Smooth muscle cell (in vitro differentiated cells): Measurements from ENCODE around the gene PXDN. TPM values are rescaled to one million over a fixed set of nuclear protein-coding genes. Genes with fewer than 3 reads are reported as not detected.
A peak's percentile ranks its signal among the peaks of the same experiment; 100 is the strongest.

Source experiments
- DNase-seq: peaks from one replicate; lab custom pipeline; 2025; ENCODE audit not compliant: unreplicated experiment; lab: John Stamatoyannopoulos, UW
- H2AFZ ChIP-seq: fragments of 200-600 bp; sonication (generic); 2 replicates; pipeline ENCODE4 v1.6.0; 2016; ENCODE audit warnings: antibody characterized with exemption, low read depth, mild to moderate bottlenecking
- H3F3A ChIP-seq: fragments of 200-600 bp; sonication (generic); 2 replicates; pipeline ENCODE4 v1.6.0; 2017; ENCODE audit warnings: antibody characterized with exemption, low read depth
- H3K27ac ChIP-seq: fragments of 200-600 bp; sonication (generic); 2 replicates; pipeline ENCODE4 v1.5.1; 2016; ENCODE audit warnings: low read depth, mild to moderate bottlenecking
- H3K27me3 ChIP-seq: fragments of 200-600 bp; sonication (generic); 2 replicates; pipeline ENCODE4 v1.6.1; 2016; ENCODE audit warnings: low read depth, mild to moderate bottlenecking
- H3K36me3 ChIP-seq: fragments of 200-600 bp; sonication (generic); 2 replicates; pipeline ENCODE4 v1.5.1; 2016; ENCODE audit warnings: low read depth
- H3K4me1 ChIP-seq: fragments of 200-600 bp; sonication (generic); 2 replicates; pipeline ENCODE4 v1.5.1; 2016; ENCODE audit warnings: low read depth
- H3K4me2 ChIP-seq: fragments of 200-600 bp; sonication (generic); 2 replicates; pipeline ENCODE4 v1.6.0; 2016; ENCODE audit warnings: mild to moderate bottlenecking
- H3K4me3 ChIP-seq: fragments of 200-600 bp; sonication (generic); 2 replicates; pipeline ENCODE4 v1.5.1; 2016; ENCODE audit warnings: mild to moderate bottlenecking
- H3K79me2 ChIP-seq: fragments of 200-600 bp; sonication (generic); 2 replicates; pipeline ENCODE4 v1.6.0; 2016; ENCODE audit warnings: low read depth, mild to moderate bottlenecking
- H3K9ac ChIP-seq: fragments of 200-600 bp; sonication (generic); 2 replicates; pipeline ENCODE4 v1.6.0; 2016; ENCODE audit warnings: low read depth
- H3K9me3 ChIP-seq: fragments of 200-600 bp; sonication (generic); replicated peaks from 2 replicates; pipeline ENCODE4 v1.5.1; 2016; ENCODE audit warnings: low read depth
- H4K20me1 ChIP-seq: fragments of 200-600 bp; sonication (generic); 2 replicates; pipeline ENCODE4 v1.6.0; 2016; ENCODE audit warnings: low read depth
- WGBS: methylation state at CpG from one replicate; pipeline ENCODE4 v1.1.7; 2016; ENCODE audit warnings: low lambda C conversion rate; 5-methylcytosine and 5-hydroxymethylcytosine counted together
- polyA plus RNA-seq: library from polyadenylated mRNA; unstranded; fragments of >200 nt; fragmentation: Nextera tagmentation; extraction: Ambion mirVana; gene quantifications from 2 replicates; pipeline ENCODE4 v1.2.1, GENCODE V29; 2016
- total RNA-seq: library from RNA; depleted of rRNA; stranded (reverse); fragments of >200 nt; gene quantifications from 2 replicates; pipeline ENCODE4 v1.2.3, GENCODE V29; 2014
- TF ChIP-seq, protein P1 (sequence below): fragments of 200-600 bp; sonication (generic); IDR thresholded peaks from 2 replicates; pipeline ENCODE4 v1.5.1; 2017; ENCODE audit warnings: borderline replicate concordance, mild to moderate bottlenecking, antibody characterized with exemption; ENCODE audit not compliant: insufficient read depth, poor library complexity, severe bottlenecking

Gene PXDN
- total and polyA plus RNA-seq, 2 experiments from 2014 or later = 328 to 333 TPM

DNA sequence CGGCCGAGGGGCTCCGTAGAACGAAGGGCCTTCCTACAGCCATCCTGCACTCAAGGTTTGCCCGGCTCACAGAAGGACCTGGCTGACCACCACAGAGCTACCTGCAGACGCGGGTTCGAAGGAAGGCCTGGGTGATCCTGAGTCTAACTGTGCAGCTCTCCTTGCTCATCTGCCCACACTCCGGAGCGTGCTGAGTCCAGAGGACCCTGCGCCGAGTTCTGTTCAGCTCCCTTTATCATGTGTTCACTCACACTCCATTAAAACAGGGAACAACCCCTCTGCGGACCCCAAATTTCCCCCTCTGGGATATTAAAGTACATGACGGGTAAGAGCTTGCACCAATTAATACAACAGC is 138.3 kb downstream of the PXDN start:
- no peak for DNase-seq
- no peaks in the 10 kb centered on the region for H3K9me3 ChIP-seq
- no peak overlapping the region for H3K4me3 ChIP-seq
- no peak overlapping the region for H3K4me2 ChIP-seq
- no peaks in the 10 kb centered on the region for H3F3A ChIP-seq
- 48% methylated on average over 14 of the region's 14 CpGs for WGBS
- H3K79me2 ChIP-seq = no peaks in the 10 kb centered on the region
- H3K36me3 ChIP-seq = no peaks in the 10 kb centered on the region
- peak overlapping the region; percentile 70 for H3K27ac ChIP-seq
- H3K4me1 ChIP-seq = peaks cover 15% of the 10 kb centered on the region
- TF ChIP-seq, protein P1, sequence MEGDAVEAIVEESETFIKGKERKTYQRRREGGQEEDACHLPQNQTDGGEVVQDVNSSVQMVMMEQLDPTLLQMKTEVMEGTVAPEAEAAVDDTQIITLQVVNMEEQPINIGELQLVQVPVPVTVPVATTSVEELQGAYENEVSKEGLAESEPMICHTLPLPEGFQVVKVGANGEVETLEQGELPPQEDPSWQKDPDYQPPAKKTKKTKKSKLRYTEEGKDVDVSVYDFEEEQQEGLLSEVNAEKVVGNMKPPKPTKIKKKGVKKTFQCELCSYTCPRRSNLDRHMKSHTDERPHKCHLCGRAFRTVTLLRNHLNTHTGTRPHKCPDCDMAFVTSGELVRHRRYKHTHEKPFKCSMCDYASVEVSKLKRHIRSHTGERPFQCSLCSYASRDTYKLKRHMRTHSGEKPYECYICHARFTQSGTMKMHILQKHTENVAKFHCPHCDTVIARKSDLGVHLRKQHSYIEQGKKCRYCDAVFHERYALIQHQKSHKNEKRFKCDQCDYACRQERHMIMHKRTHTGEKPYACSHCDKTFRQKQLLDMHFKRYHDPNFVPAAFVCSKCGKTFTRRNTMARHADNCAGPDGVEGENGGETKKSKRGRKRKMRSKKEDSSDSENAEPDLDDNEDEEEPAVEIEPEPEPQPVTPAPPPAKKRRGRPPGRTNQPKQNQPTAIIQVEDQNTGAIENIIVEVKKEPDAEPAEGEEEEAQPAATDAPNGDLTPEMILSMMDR = no peak
- H4K20me1 ChIP-seq = no peaks in the 10 kb centered on the region
- H3K9ac ChIP-seq = peak overlapping the region; percentile 30
- H2AFZ ChIP-seq = no peak overlapping the region
- H3K27me3 ChIP-seq = no peaks in the 10 kb centered on the region

DNA sequence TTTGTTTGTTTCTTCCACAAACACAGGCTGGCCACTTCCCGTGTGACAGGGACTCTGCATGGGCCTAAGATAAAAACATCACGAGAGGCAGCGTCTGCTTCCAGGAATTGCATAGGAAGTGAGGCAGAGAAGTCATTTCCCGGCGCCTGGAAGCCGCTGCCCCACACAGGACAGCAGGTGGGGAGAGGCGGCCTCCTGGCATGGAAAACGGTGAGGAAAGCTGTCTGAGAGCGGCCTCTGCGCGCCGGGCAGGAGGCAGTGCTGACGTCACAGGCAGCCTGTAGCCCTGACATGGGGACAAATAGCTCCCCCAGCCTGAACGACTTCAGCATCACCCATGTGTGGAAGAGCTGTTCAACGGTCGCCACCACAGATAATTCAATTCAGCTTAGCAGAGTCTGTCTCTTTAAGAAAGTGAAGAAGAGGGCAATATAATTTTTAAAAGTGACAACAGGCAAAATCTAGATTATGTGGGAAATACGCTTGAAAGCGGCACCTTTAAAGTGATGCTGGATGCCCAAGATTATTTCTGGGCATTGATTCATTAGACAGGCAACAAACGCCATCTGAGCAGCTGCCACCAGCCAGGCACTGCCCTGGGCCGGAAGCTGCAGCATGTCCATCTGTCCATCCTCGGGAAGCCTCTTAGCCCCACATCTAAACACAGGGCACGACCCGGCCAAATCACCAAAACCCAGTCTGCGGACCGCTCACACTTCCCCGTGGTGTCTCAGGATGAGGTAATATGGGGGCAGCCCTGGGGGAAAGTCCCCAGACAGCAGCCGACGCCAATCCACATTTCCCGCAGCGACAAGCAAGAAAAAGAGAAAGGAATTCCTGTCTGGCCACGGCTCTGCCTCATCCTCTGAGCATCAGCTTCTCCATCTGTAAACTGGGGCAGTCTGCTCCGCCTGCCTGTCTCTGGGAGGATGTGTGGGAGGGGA is 138.9 kb downstream of the PXDN start:
- Histone ChIP-seq H3F3A (no peaks in the 10 kb centered on the region), H3K4me1 (peaks cover 15% of the 10 kb centered on the region), H3K27me3 (no peaks in the 10 kb centered on the region), H3K36me3 (no peaks in the 10 kb centered on the region), H4K20me1 (no peaks in the 10 kb centered on the region), H3K4me3 (no peak overlapping the region), H3K9ac (peak overlapping the region; percentile 57), H2AFZ (no peak overlapping the region), H3K9me3 (no peaks in the 10 kb centered on the region), H3K27ac (peak overlapping the region; percentile 70), H3K79me2 (no peaks in the 10 kb centered on the region), H3K4me2 (peak overlapping the region; percentile 49)
- DNase-seq = peak; percentile 17
- TF ChIP-seq, protein P1 = no peak
- WGBS = 8% methylated on average over 32 of the region's 32 CpGs

DNA sequence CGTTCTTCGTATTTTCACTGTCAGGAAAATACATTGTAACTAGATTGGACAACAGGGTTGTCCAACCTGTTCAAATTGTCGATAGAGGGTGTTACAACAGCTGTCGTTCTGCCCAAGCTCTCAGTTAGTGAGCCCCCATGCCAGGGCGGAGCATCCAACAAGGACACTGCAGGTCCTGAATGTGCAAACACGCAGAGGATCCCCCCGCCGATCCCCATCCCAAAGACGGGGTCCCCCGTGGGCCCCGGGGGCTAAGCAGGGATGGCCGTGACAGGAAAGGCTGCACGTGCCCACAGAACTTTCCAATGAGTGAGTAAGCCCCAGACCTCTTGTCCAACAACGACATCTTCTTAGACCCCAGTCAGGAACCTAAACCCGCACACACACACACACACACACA is 140.8 kb downstream of the PXDN start:
- Histone ChIP-seq H4K20me1 (no peaks in the 10 kb centered on the region), H3K9me3 (no peaks in the 10 kb centered on the region), H3K9ac (no peak overlapping the region), H3K4me2 (no peak overlapping the region), H2AFZ (no peak overlapping the region), H3K27me3 (no peaks in the 10 kb centered on the region), H3K27ac (no peak overlapping the region), H3F3A (no peaks in the 10 kb centered on the region), H3K36me3 (no peaks in the 10 kb centered on the region), H3K4me1 (peaks cover 15% of the 10 kb centered on the region), H3K4me3 (no peak overlapping the region), H3K79me2 (no peaks in the 10 kb centered on the region)
- DNase-seq = no peak
- WGBS = 95% methylated on average over 6 of the region's 15 CpGs
- TF ChIP-seq, protein P1 = no peak
